ENCODE results near the gene EGFR. TPM values are rescaled to one million over a fixed set of nuclear protein-coding genes. Genes with fewer than 3 reads are reported as not detected.
A peak's percentile ranks its signal among the peaks of the same experiment; 100 is the strongest.

The EGFR gene
- total and polyA plus RNA-seq, 2 experiments from 2014 or later, result 21.6 to 51.0 TPM

DNA sequence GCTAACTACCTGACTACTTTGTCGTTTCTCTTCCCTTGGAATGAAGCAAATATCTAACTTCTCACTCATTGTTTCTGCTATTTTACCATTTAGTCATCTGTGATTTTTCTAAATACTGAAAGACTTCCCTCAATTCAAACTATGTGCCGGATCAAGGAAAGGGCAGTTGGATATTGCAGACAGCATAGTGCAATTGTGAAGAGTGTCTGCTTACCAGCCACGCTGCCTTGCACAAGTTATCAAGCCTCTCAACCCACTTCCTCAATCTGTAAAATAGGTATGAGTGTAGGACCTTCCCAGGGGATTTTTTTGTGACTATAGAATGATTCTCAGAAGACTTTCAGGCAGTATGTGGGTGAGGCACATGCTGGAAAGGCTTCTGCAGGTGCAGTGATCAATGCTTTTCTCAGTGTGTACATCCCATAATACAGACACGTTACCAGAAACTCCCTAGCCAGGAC is 54.3 kb downstream of the EGFR start:
- no peak overlapping the region for H3K4me3 ChIP-seq
- peak overlapping the region; percentile 92 for H3K27ac ChIP-seq
- peaks cover 41% of the 10 kb centered on the region for H3K79me2 ChIP-seq
- no peak overlapping the region for H3K4me2 ChIP-seq
- H2AFZ ChIP-seq, result no peak overlapping the region
- no peaks in the 10 kb centered on the region for H3K9me3 ChIP-seq (ENCODE audit: low read depth)
- 84% methylated on average over 4 of the region's 4 CpGs for WGBS (ENCODE audit: low lambda C conversion rate, missing lambda C conversion rate)
- DNase-seq (ENCODE audit: low spot score), result no peak
- no peaks in the 10 kb centered on the region for H3K9me2 ChIP-seq (replicated peaks; ENCODE audit: insufficient read depth)
- no peaks in the 10 kb centered on the region for H3K36me3 ChIP-seq (replicated peaks; ENCODE audit: insufficient read depth, low read depth)
- no peaks in the 10 kb centered on the region for H4K20me1 ChIP-seq (ENCODE audit: insufficient read depth, poor library complexity, severe bottlenecking)
- TF ChIP-seq EZH2 (IDR thresholded peaks at IDR 0.05; ENCODE audit: borderline replicate concordance) (no peak), EZH2phosphoT487 (IDR thresholded peaks at IDR 0.05; ENCODE audit: low read depth, severe bottlenecking, unreplicated experiment) (no peak), CTCF (IDR thresholded peaks at IDR 0.05; ENCODE audit: poor library complexity) (no peak)
- H3K27me3 ChIP-seq, result no peaks in the 10 kb centered on the region
- peaks cover 50% of the 10 kb centered on the region for H3K4me1 ChIP-seq (ENCODE audit: insufficient read depth)

DNA sequence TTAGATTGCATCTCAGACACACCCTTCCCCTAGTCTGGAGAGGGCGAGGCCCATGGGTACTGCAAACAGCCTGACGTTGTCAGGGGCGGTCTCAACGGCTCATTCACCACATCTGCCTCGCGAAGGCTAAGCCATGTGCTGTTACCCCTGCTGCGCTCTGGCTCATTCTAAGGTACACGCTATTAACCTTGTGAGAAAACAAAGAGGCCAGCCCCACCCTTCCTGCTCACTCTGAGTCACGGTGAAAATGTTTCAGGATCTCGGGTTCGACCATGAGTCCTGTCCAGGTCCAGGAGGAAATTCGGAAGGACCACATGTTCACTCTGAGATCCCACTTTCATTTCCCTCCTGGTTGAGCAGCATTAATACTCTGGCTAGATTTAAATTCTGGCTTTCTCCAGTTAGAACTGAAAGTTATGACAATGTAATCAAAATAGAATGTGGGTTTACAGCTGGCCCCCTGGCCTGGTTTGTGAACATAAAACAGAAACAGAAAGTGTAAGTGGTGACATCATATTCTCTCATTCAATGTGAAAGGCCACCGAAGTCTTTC is 55.2 kb downstream of the EGFR start:
- Histone ChIP-seq H3K4me1 (ENCODE audit: insufficient read depth) (peaks cover 59% of the 10 kb centered on the region), H3K4me3 (no peak overlapping the region), H3K27me3 (no peaks in the 10 kb centered on the region), H3K79me2 (peaks cover 44% of the 10 kb centered on the region), H4K20me1 (ENCODE audit: insufficient read depth, poor library complexity, severe bottlenecking) (no peaks in the 10 kb centered on the region), H3K27ac (peak overlapping the region; percentile 92), H2AFZ (no peak overlapping the region), H3K36me3 (replicated peaks; ENCODE audit: insufficient read depth, low read depth) (no peaks in the 10 kb centered on the region), H3K9me2 (replicated peaks; ENCODE audit: insufficient read depth) (no peaks in the 10 kb centered on the region), H3K4me2 (peak overlapping the region; percentile 59), H3K9me3 (ENCODE audit: low read depth) (no peaks in the 10 kb centered on the region)
- peak; percentile 81 for DNase-seq (ENCODE audit: low spot score)
- 60% methylated on average over 13 of the region's 13 CpGs for WGBS (ENCODE audit: low lambda C conversion rate, missing lambda C conversion rate)
- TF ChIP-seq EZH2phosphoT487 (IDR thresholded peaks at IDR 0.05; ENCODE audit: low read depth, severe bottlenecking, unreplicated experiment) (no peak), CTCF (IDR thresholded peaks at IDR 0.05; ENCODE audit: poor library complexity) (no peak), EZH2 (IDR thresholded peaks at IDR 0.05; ENCODE audit: borderline replicate concordance) (no peak)

- Histone ChIP-seq H3K27ac (peak overlapping the region; percentile 92), H4K20me1 (ENCODE audit: insufficient read depth, poor library complexity, severe bottlenecking) (no peaks in the 10 kb centered on the region), H3K36me3 (replicated peaks; ENCODE audit: insufficient read depth, low read depth) (no peaks in the 10 kb centered on the region), H3K4me1 (ENCODE audit: insufficient read depth) (peaks cover 54% of the 10 kb centered on the region), H3K9me3 (ENCODE audit: low read depth) (no peaks in the 10 kb centered on the region), H3K79me2 (peaks cover 52% of the 10 kb centered on the region), H2AFZ (no peak overlapping the region), H3K4me2 (no peak overlapping the region), H3K9me2 (replicated peaks; ENCODE audit: insufficient read depth) (no peaks in the 10 kb centered on the region), H3K27me3 (no peaks in the 10 kb centered on the region), H3K4me3 (no peak overlapping the region)
- TF ChIP-seq EZH2phosphoT487 (IDR thresholded peaks at IDR 0.05; ENCODE audit: low read depth, severe bottlenecking, unreplicated experiment) (no peak), CTCF (IDR thresholded peaks at IDR 0.05; ENCODE audit: poor library complexity) (no peak), EZH2 (IDR thresholded peaks at IDR 0.05; ENCODE audit: borderline replicate concordance) (no peak)
- DNase-seq (ENCODE audit: low spot score), result no peak
- WGBS (ENCODE audit: low lambda C conversion rate, missing lambda C conversion rate), result 96% methylated on average over 5 of the region's 5 CpGs
These were observed 56.7 kb downstream of the EGFR start for GRCh38 chr7:55075464-55076021.

Data from hepatocyte (in vitro differentiated cells).